GM19438 (cell line): Measurements from ENCODE around the gene CEP95.
"Not testable (repeated sequence)": the region's sequence is repeated elsewhere in the genome, so short reads cannot be mapped to it uniquely, and the experiment has no call there.

Experiments used
- ATAC-seq: cut with Tn5 transposase; IDR thresholded peaks from one replicate; pipeline ENCODE4 v1.9.1; 2021; ENCODE audit warnings: low read depth; ENCODE audit not compliant: unreplicated experiment

Gene CEP95

GRCh38 chr17:64506576-64507412 is at the start of gene CEP95:
CEP95 (plus strand) TSS chr17:64506977; CDS start chr17:64507098, 121 bp downstream.
- ATAC-seq: peak; percentile 67

- no peak for ATAC-seq
Measured at GRCh38 chr17:64457156-64457555, 49.6 kb upstream of the CEP95 start.

- ATAC-seq: no peak
Measured at GRCh38 chr17:64458756-64459155, 48.0 kb upstream of the CEP95 start.

- ATAC-seq: no peak
Measured at GRCh38 chr17:64459284-64459747, 47.5 kb upstream of the CEP95 start.

GRCh38 chr17:64459818-64460217 is 47.0 kb upstream of the CEP95 start:
- not testable (repeated sequence) for ATAC-seq

- ATAC-seq: no peak
Measured at GRCh38 chr17:64460955-64461354, 45.8 kb upstream of the CEP95 start.

- no peak for ATAC-seq
Measured at GRCh38 chr17:64461788-64462187, 45.0 kb upstream of the CEP95 start.

- no peak for ATAC-seq
Measured at GRCh38 chr17:64466019-64466735, 40.6 kb upstream of the CEP95 start.

- not testable (repeated sequence) for ATAC-seq
Measured at GRCh38 chr17:64466834-64467233, 39.9 kb upstream of the CEP95 start.

GRCh38 chr17:64470625-64471024 is 36.2 kb upstream of the CEP95 start:
- ATAC-seq: no peak

GRCh38 chr17:64471440-64471839 is 35.3 kb upstream of the CEP95 start:
- no peak for ATAC-seq

- ATAC-seq: no peak
Measured at GRCh38 chr17:64472564-64472963, 34.2 kb upstream of the CEP95 start.

- ATAC-seq: no peak
Measured at GRCh38 chr17:64477849-64478248, 28.9 kb upstream of the CEP95 start.

GRCh38 chr17:64480951-64481350 is 25.8 kb upstream of the CEP95 start:
- no peak for ATAC-seq

GRCh38 chr17:64484380-64484779 is 22.4 kb upstream of the CEP95 start:
- no peak for ATAC-seq

- ATAC-seq: no peak
Measured at GRCh38 chr17:64488301-64488700, 18.5 kb upstream of the CEP95 start.

- ATAC-seq: no peak
Measured at GRCh38 chr17:64491034-64491860, 15.5 kb upstream of the CEP95 start.

- ATAC-seq: no peak
Measured at GRCh38 chr17:64491994-64492393, 14.8 kb upstream of the CEP95 start.

GRCh38 chr17:64492481-64493109 is 14.2 kb upstream of the CEP95 start:
- no peak for ATAC-seq

- no peak for ATAC-seq
Measured at GRCh38 chr17:64494121-64494520, 12.7 kb upstream of the CEP95 start.
